ENCODE measurements around the gene ZFHX2. TPM values are rescaled to one million over a fixed set of nuclear protein-coding genes. Genes with fewer than 3 reads are reported as not detected.
A peak's percentile ranks its signal among the peaks of the same experiment; 100 is the strongest.
"Not testable (repeated sequence)": the region's sequence is repeated elsewhere in the genome, so short reads cannot be mapped to it uniquely, and the experiment has no call there.

ZFHX2 gene
- total RNA-seq, 1 donor from 2014 or later, result 0.60 TPM

DNA sequence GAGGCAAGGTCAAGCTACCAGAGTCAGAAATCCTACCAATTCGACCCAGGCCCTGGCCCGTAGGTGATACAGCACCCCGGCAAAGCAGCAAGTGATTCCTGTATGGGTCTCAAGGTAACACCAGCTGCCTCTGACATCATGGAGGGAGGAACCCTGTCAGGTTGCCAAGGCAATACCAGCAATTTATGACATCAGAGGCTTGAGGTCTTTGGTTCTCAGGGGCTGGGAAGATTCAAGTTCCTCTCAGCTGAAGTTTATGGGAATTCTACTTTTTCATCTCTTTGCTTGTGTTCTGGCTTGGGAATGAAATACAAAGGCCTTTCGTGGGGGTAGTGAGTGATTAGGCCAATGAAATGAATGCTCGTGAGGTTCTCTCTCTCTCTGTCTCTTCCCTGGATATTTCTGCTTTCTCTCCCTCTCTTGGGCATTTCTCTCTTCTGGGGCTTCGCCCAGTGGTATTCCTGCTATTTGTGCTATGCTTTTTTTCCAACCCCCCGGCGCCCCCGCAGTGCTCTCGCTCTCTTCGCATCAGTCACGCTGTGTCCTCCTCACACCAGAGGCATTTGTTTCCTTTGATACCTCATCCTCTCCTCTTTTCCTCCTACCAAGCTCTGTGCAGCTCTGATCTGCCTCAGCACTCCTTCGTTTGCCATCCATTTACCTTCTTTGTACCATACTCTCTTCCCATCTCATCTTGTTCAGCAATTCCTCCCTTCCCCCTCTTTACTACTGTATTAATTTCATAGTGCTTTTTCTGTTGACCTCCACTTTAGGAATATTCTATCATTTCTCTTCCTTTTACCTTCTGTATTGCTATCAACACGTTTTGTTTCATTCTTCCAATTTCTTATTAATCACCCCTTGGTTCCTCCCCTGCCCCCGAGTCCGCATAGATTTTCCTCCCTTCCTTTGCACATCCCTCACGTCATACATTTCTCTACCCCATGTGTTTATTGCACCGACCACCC is 2.9 kb downstream of the ZFHX2 start:
- DNase-seq (ENCODE audit: missing footprints) (no peak), ATAC-seq (no peak)
- intact Hi-C loops (cut with DNase I), result no loop called here

DNA sequence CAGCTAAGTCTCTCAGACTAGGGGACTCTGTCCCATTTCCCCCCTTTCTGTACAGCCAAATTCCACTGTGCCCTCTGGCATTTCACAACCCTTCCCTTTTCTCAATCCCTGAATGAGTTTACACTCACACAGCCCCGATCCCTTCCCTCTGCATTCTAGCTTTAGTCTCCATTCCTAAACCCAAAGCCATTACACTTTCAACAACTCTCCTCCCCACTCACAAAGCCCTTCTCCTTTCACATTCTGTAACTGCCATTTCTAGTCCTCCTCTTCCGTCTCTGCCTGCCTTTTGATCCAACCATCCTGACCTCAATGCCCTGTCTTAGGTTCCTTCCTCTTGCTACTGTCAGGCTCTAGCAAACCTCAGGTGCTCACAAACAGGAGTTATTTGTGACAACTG is 3.6 kb downstream of the ZFHX2 start:
- DNase-seq (ENCODE audit: missing footprints) (no peak), ATAC-seq (no peak)
- intact Hi-C loops (cut with DNase I), result no loop called here

DNA sequence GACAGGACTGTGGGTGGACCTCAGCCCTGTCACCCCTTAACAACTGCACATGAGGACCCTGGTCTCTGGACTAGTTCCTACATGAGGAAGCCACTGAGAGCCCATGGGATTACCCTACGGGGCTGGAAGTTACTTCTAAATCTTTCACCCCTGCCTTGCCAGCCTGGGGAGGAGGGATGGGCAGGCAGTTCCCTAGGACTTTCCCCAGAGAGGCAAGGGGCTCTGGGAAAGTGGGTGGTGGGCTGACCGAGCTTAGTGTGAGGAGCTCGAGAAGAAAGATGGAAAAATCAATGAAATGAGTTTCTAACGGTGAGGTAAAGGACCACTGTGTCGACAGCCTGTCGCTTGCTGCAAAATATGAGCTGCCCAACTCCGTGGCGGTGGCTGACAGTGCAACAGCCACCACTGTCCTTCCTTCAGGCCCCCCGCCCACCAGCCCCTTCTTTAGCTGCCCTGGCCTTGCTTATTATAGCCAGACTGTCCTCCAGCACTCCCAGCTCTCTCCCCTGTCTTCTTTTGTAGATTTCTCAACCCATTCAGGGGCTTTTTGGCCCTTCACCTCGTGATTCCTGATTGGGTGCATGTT is 5.0 kb downstream of the ZFHX2 start:
- ATAC-seq, result no peak
- peak; percentile 55 for DNase-seq (ENCODE audit: missing footprints)
- intact Hi-C loops (cut with DNase I), result no loop called here

DNA sequence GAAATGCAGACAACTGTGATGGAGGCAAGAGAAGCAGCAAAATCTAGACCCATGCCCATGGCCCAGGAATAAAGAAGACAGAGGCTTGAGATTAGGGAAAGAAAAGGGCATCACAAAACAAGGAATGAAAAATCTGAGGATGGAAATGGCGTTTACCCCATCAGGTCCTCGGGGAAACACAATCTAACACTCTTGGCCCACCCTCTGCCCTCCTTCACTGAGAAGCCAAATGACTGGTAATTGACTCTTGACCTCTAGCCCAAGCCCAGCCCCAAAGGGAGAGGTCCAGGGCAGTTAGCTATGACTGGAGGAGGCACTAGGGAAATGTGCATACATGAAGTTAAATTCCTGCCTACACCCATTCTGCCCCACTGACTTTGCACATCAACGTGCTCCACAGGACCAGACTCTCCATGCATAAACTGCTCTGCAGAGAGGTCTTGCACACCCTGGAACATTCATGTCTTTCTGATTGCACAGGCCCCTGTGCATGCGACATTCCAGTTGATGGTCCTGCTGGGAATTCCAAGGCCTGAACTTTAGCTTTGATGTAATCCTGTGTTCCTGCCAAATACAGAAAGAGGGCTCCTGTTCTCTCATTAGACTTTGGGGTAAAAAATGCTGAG is 5.7 kb downstream of the ZFHX2 start:
- intact Hi-C loops (cut with DNase I), result no loop called here
- ATAC-seq (no peak), DNase-seq (ENCODE audit: missing footprints) (no peak)

DNA sequence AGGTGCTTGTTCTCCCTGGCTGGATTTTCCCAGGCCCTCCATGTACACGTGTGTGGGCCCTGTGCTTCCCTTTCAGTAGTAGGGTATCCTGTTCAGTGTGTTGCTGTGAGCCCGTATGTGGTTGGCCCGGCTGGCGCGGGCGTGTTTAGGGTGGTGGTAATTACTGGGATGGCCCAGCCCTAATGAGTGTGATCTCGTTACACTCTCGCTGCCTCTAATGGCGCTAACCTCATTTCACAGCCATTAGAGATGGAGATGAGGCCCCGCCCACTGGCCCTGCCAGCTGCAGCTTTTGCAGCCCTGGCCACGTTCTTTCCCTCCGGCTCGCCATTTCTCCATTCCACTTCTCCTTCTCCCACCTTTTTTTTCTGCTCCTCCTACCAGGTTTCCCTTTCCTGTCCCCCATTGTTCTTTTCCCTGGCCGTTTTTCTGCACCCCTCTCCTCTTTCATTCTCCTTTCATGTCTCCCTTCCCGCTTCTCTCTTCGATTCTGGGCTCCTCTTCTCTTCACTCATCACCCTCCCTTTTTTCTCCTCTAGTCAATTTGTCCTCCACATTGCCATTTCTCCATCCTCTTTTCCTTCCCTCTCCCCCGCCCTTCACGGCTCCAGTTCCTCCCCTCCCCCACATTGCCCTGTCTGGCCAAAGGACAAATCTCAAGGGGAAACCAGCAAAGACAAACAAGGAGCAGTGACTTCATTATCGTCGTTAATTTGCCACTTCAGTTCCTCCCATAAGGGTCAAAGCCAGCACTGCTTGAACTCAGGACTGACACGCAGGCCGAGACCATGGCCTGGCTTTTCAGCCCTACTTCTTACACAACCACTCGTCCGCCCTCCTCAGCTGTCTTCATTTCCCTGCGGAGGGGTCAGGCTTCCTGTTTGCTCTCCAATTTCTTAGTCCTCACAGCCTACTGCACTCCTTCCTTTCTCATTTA is 6.8 kb downstream of the ZFHX2 start:
- DNase-seq (ENCODE audit: missing footprints) (peak; percentile 83), ATAC-seq (peak; percentile 95)
- intact Hi-C loops (cut with DNase I), result no loop called here

DNA sequence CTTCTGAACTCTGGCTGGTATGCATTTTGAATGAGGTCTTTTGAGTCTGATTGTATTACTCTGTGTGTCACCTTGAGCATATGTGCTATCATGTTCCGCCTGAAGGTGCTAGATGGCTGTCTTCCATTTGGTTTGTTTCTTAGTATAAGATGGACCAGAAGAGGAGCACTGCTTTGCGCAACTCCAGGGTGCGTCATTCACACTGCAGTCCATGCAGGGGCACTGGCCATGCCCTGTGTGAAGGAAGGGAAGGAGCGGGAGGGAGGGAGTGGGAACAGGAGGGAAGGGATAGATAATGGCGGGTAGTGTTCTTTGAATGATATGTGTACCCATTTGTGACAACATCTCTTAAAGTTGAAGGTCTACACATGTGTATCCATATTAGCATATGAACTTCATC is 8.2 kb downstream of the ZFHX2 start:
- ATAC-seq (no peak), DNase-seq (ENCODE audit: missing footprints) (no peak)
- intact Hi-C loops (cut with DNase I), result no loop called here

DNA sequence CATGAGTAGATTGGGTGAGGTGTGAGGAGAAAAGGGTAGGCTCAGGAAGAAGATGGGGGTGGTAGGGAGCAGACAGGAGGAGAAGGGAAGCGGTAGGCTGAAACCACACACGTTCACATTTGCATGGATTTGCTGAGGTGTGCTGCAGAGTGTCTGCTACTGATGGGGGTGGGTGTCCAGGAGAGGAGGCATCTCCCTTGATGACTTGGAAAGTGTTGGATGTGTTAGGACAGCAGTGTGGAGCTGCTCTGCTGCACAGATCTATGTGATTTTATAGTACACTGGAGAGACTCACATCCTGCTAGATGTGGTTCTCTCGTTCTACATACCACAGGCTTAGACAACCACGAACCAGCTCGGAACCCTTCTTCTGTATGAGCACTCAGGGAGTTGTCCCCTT is 9.3 kb downstream of the ZFHX2 start:
- intact Hi-C loops (cut with DNase I), result no loop called here
- DNase-seq (ENCODE audit: missing footprints), result no peak
- ATAC-seq, result no peak

DNA sequence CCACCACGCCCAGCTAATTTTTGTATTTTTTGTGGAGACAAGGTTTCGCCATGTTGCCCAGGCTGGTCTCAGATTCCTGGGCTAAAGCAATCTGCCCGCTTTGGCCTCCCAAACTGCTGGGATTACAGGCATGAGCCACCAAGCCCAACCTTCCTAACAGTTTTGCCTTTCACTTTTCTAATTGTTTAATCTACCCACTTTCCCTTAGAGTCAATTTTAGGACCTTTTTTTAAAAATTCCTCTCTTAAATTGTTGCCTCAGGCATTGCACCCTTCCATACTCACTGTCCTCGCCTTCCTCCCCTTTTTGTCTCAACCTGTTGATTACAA is 11.5 kb downstream of the ZFHX2 start:
- no peak for DNase-seq (ENCODE audit: missing footprints)
- intact Hi-C loops (cut with DNase I), result no loop called here
- no peak for ATAC-seq

DNA sequence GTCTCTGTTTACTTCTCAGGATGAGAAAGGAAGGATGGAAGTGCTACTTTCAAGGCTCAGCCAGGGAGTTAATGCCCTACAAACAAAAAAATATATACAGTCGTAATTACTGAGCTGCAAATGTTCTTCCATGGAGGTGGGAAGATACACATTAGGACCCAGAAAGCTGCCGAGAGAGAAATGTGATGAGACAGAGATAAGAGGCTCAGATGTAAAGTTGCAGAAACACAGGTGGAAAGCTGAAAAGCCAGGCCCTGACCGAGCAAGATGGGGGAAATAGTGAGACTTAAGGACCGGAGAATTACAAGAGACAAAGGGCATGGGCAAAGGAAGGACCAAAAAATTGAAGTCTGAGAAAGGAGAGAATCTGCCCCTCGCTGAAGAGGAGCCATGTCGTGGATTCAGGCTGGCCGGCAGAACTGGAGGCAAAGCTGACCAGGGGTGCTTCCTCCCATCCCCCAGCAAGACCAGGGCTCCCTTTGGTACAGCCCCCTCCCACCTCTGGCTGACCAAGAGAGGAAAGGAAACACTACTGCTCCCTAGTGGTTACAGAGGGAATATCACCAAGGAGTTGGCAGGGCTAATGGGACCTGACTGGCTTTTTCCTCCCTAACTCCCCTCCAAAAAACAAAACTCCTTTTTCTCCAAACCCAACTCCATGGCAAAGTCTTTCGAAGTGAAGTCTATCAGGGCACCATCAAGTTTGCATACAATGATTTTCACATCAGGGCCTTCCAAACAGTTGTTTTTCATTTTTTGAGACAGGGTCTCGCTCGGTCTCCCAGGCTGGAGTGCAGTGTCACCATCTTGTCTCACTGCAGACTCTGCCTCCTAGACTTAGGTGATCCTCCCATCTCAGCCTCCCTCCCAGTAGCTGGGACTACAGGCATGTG is 12.1 kb downstream of the ZFHX2 start:
- no peak for ATAC-seq
- intact Hi-C loops (cut with DNase I), result no loop called here

DNA sequence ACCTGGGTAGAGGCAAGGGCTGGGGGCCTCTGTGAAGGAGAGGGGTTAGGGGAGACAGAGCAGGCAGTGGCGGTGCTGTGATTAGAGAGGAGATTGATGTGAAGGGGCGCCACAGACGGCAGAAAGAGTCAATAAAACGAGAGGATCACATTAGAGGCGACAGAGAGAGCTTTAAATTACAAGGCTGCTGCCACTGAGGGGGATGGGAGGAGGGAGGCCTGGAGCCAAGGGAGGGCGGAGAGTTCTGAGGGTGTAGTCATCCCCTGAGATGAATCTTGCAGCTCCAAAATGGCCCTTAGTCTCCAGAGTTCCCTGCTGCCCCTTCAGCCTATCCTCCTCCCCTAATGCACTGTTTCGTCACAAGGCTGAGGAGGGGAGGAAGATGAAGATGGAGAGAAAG is 12.8 kb downstream of the ZFHX2 start:
- intact Hi-C loops (cut with DNase I), result no loop called here
- ATAC-seq (peak; percentile 76), DNase-seq (ENCODE audit: missing footprints) (no peak)

More for the DNA sequence above, 12.1 kb downstream of the ZFHX2 start:
- DNase-seq (ENCODE audit: missing footprints), result no peak

DNA sequence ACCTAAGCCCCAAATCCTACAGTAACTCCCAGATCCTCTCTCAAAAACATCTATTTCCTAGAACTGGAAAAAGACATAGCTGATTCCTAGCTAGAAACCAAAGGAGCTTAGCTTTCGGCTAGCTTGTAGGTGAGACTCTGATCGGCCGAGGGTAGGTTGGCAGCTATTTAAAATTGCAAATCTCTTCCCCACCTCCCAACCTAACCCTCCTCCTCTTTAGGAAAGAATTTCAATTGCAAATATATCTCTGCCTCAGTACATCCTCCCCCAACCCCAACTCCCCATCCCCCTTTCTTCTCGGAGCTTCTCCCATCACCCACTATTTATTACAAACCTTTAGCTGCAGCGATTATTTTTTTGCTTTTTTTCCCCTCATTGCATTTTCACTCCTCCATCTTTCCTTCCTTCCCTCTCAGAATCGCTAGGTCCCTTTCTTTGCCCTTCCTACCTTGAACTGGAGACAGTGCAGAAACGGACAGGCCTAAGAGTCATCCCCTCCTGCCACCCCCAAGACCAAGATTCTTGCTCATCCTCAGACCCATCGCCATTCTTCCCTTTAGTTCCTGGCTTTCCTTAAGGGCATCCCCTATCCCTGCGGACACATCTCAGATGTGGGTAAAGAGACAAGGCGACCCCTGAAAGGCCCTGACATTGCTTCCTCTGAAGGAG is 13.4 kb downstream of the ZFHX2 start:
- ATAC-seq, result no peak
- intact Hi-C loops (cut with DNase I), result no loop called here
- no peak for DNase-seq (ENCODE audit: missing footprints)

DNA sequence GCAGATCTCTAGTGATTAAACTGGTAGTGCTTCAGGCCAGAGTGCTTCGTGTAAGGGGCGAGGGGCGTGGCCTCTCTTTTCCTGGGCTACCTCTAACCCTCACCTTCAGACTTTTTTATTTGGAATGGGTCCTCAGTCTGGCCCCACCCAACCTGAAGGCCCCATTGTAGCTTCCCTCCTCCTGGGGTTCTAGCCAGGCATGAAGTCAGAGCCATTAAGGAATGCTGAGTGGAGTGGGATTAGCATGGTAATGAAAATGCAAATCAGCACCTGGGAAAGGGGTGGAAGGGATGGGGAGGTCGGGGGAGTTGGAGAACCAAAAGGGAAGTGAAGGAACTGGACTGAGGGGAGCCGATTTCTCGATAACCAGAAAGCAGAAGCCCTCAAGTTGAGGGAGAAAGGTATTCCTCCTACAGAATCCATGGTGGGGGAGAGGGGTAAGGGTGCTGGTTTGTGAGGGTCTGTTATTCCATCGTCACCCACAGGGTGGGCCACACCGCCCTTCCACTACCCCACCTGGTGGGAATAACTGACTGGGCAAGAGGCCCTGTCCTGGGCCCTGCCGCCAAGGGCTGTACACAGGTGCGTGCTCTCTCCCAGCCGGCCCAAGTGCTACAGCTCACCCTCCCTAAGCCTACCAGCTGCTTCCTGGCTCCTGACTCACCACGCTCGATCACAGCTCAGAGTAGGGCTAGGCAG is 14.1 kb downstream of the ZFHX2 start:
- no peak for ATAC-seq
- no peak for DNase-seq (ENCODE audit: missing footprints)
- intact Hi-C loops (cut with DNase I), result no loop called here

DNA sequence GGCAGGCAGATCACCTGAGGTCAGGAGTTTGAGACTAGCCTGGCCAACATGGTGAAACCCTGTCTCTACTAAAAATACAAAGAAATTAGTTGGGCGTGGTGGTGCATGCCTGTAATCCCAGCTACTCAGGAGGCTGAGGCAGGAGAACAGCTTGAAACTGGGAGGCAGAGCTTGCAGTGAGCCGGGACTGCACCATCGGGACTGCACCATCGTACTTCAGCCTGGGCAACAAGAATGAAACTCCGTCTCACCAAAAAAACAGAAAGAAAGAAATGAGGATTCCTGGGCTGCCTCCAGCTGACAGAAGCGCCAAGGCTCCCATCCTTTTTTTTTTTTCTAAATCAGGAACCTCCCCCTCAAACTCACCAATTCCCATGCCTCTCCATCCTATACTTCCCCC is 14.7 kb downstream of the ZFHX2 start:
- ATAC-seq; intact Hi-C loops (cut with DNase I); DNase-seq (ENCODE audit: missing footprints): not testable (repeated sequence)

DNA sequence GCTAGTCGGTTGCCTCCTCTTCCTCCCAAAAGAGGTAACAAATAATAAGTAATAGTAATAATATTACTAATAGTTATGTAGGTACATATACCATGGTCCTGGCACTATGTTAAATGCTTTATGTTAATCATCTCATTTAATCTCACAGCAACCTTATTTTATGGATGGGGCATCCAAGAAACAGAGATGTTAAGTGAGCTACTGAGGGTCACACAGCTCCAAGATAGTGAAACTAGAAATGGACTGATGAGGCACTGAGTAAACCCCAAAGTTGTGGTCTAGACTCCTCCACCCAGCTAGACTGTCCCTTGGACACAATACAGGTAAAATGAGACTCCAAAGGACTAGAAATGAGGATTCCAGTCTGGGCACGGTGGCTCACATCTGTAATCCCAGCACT is 15.1 kb downstream of the ZFHX2 start:
- intact Hi-C loops (cut with DNase I), result no loop called here
- ATAC-seq (no peak), DNase-seq (ENCODE audit: missing footprints) (no peak)

DNA sequence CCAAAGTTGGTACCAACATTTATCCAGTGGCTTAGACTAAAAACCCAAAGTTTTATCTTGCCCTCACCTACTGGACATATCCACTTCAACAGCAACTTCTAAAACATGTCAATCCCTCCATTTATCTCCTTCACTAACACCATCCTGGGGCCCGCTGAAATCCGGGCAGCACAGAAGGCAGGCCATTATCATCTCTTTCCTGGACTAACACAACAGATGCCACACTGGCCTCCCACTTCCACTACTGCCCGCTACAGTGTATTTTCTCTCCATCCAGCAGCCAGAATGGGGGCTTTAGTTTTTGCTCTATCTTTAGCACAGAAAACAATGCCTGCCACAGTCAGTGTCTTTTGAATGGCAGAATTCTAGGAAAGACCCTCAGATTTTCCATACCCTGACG is 15.6 kb downstream of the ZFHX2 start:
- intact Hi-C loops (cut with DNase I), result no loop called here

DNA sequence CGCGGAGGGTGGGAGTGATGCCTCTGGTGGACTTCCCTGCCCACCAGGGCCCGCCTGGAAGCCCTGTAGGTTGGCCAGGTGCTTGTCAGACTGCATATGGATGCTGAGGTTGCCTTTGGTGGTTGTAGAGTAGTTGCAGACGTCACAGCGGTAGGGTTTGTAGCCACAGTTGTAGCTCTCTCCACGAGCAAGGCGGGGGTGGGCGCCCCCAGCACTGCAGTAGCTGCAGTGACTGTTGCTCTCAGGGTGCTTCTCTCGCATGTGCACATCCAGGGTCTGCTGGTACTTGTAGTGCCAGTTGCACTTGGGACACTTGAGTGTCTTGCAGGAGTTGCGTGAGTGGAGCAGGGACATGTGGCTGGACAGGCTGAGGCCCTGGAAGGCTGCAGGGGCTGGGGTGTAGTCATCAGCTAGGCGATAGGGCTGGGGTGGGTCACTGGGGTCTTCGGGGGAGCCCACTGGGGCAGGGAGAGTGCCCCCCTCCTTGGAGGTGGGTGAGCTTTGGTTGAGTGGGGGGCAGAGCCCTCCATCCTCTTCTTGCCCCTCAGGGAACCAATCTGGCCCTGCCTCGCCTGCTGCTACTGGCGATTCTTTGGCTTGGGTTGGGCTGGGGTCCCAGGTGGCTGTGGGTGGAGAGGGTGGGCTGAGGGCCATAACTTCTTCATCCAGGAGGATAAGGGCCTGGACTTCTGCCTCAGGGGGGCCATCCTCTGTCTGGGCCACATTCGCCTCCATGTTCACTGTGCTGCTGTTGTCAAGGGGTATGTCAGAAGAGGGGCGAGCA is 17.7 kb downstream of the ZFHX2 start:
- intact Hi-C loops (cut with DNase I), result no loop called here
- DNase-seq (ENCODE audit: missing footprints), result no peak
- ATAC-seq, result no peak

More for the DNA sequence above, 15.6 kb downstream of the ZFHX2 start:
- ATAC-seq (no peak), DNase-seq (ENCODE audit: missing footprints) (no peak)

All from Right ventricle myocardium inferior (tissue), 1 donor.